MCF 10A (cell line): ENCODE results near the gene PNPLA7. TPM values are rescaled to one million over a fixed set of nuclear protein-coding genes. Genes with fewer than 3 reads are reported as not detected.
"Not testable (repeated sequence)": the region's sequence is repeated elsewhere in the genome, so short reads cannot be mapped to it uniquely, and the experiment has no call there.

ENCODE experiments used
- Bru-seq: library from RNA; stranded (reverse); fragments of 400-500 nt; gene quantifications from one replicate; lab custom pipeline; 2021; lab: Mats Ljungman, UMichigan
- BruChase-seq, 2 experiments: library from RNA; stranded (reverse); fragments of 400-500 nt; gene quantifications; one replicate each; lab custom pipeline; 2021; lab: Mats Ljungman, UMichigan
- BruUV-seq: library from RNA; stranded (reverse); fragments of 400-500 nt; replicated peaks from 2 replicates; lab custom pipeline; 2021; lab: Mats Ljungman, UMichigan
- CTCF ChIA-PET: fragments of 300-600 bp; sonication (Branson Sonifier 250); formaldehyde crosslinking; extraction: SDS; loops from one replicate; lab custom pipeline; 2021; ENCODE audit warnings: antibody characterized with exemption, inconsistent platforms; lab: Yijun Ruan, JAX
- POLR2A ChIA-PET: fragments of 300-600, 350-650 bp; sonication (Branson Sonifier 250); formaldehyde crosslinking; extraction: SDS; loops from one replicate; lab custom pipeline; 2020; ENCODE audit warnings: antibody characterized with exemption, inconsistent platforms; lab: Yijun Ruan, JAX
- DNase-seq: peaks from one replicate; pipeline ENCODE4 v3.0.0-alpha.2; 2018; ENCODE audit not compliant: unreplicated experiment
- H3K27ac Mint-ChIP-seq: one replicate; pipeline ENCODE4 v1.8.0; 2022; ENCODE audit warnings: mild to moderate bottlenecking, low read depth, mixed read lengths; ENCODE audit not compliant: unreplicated experiment
- H3K27me3 Mint-ChIP-seq: one replicate; pipeline ENCODE4 v1.8.0; 2022; ENCODE audit warnings: mixed read lengths; ENCODE audit not compliant: insufficient read depth, unreplicated experiment
- H3K36me3 Mint-ChIP-seq: one replicate; pipeline ENCODE4 v1.8.0; 2022; ENCODE audit warnings: mild to moderate bottlenecking, moderate library complexity, mixed read lengths; ENCODE audit not compliant: insufficient read depth, unreplicated experiment
- H3K4me1 Mint-ChIP-seq: one replicate; pipeline ENCODE4 v1.8.0; 2022; ENCODE audit warnings: mixed read lengths; ENCODE audit not compliant: insufficient read depth, unreplicated experiment
- H3K4me3 Mint-ChIP-seq: one replicate; pipeline ENCODE4 v1.8.0; 2022; ENCODE audit warnings: mild to moderate bottlenecking, moderate library complexity, mixed read lengths; ENCODE audit not compliant: unreplicated experiment
- H3K9me3 Mint-ChIP-seq: one replicate; pipeline ENCODE4 v1.8.0; 2022; ENCODE audit warnings: mixed read lengths; ENCODE audit not compliant: unreplicated experiment
- CTCF ChIP-seq: fragments of 200-600 bp; IDR thresholded peaks from one replicate; pipeline ENCODE4 v1.8.0; 2022; ENCODE audit warnings: antibody characterized with exemption, mild to moderate bottlenecking; ENCODE audit not compliant: unreplicated experiment
- intact Hi-C: fragments of 100-400 bp; cut with micrococcal nuclease; formaldehyde crosslinking; loops from 2 replicates; pipeline ENCODE4 v1.14.1; 2022
- long read RNA-seq: library from polyadenylated mRNA; stranded (forward); transcript quantifications from one replicate; pipeline ENCODE4 v2.0.0, GENCODE V29; 2022
- total RNA-seq: library from RNA; stranded (reverse); gene quantifications from 2 replicates; pipeline ENCODE4 v1.2.3, GENCODE V29; 2022

PNPLA7 gene
- total RNA-seq (0.86 and 1.2 TPM in 2 replicates), Bru-seq, nascent RNA (percentile 21 among the genes with signal in this experiment), BruChase-seq, experiment 1, labeled RNA remaining after a 6-hour chase (percentile 43 among the genes with signal in this experiment), BruChase-seq, experiment 2, labeled RNA remaining after a 2-hour chase (percentile 29 among the genes with signal in this experiment)
- long read RNA-seq: 0 reads

- TF ChIP-seq CTCF: no peak
- H3K36me3 Mint-ChIP-seq: peaks cover 13% of the 10 kb centered on the region
- POLR2A ChIA-PET: interaction anchor here (0.6 to 1.8 kb wide), 13 partner anchors 16 to 309 kb away, joined by 3 to 8 read pairs (median 3); partner anchors contain the start of genes EHMT1 and TUBB4B
- no peaks in the 10 kb centered on the region for H3K27me3 Mint-ChIP-seq
- peak within 1 kb of the TSS; percentile 78 for H3K4me3 Mint-ChIP-seq
- CTCF ChIA-PET: no interaction called here
- peaks cover 5% of the 10 kb centered on the region for H3K4me1 Mint-ChIP-seq
- H3K27ac Mint-ChIP-seq: peak within 1 kb of the TSS; percentile 69
- intact Hi-C loops: loop anchor here (10.0 kb wide), 1 partner anchor 65 kb away; the partner anchor contains the start of gene EHMT1
- H3K9me3 Mint-ChIP-seq: no peaks in the 10 kb centered on the region
- no TSS peak for BruUV-seq
- peak; percentile 83 for DNase-seq
Measured at GRCh38 chr9:137550231-137550621, at the start of gene PNPLA7. Gene PNPLA7, minus strand, starts transcription at chr9:137550402. Its CDS starts 205 bp downstream, at chr9:137550197.

GRCh38 chr9:137598943-137599342 lies 48.7 kb upstream of the PNPLA7 start:
- intact Hi-C loops: no loop called here
- CTCF ChIA-PET: no interaction called here
- Mint-ChIP-seq H3K4me1 (peaks cover 12% of the 10 kb centered on the region), H3K27ac (no peak overlapping the region), H3K27me3 (no peaks in the 10 kb centered on the region), H3K36me3 (no peaks in the 10 kb centered on the region), H3K9me3 (no peaks in the 10 kb centered on the region), H3K4me3 (no peak overlapping the region)
- POLR2A ChIA-PET: no interaction called here
- no peak for DNase-seq
- no peak for TF ChIP-seq CTCF
- no TSS peak for BruUV-seq

GRCh38 chr9:137596577-137596976 lies 46.4 kb upstream of the PNPLA7 start:
- H3K4me1 Mint-ChIP-seq, BruUV-seq, H3K27me3 Mint-ChIP-seq, H3K4me3 Mint-ChIP-seq, intact Hi-C loops, H3K9me3 Mint-ChIP-seq, H3K36me3 Mint-ChIP-seq, DNase-seq, H3K27ac Mint-ChIP-seq: not testable (repeated sequence)
- ChIA-PET CTCF (interaction anchor here (0.7 kb wide), 1 partner anchor 61 kb away, joined by 3 read pairs; no protein-coding TSS in a partner anchor), POLR2A (interaction anchor here (0.5 to 0.7 kb wide), 2 partner anchors 23 to 68 kb away, joined by 3 read pairs; partner anchors contain the start of gene EHMT1)

- H3K4me1 Mint-ChIP-seq: peaks cover under 1% of the 10 kb centered on the region
- H3K4me3 Mint-ChIP-seq: no peak overlapping the region
- intact Hi-C loops: no loop called here
- H3K27ac Mint-ChIP-seq: no peak overlapping the region
- no TSS peak for BruUV-seq
- H3K9me3 Mint-ChIP-seq: no peaks in the 10 kb centered on the region
- CTCF ChIA-PET: interaction anchor here (0.6 to 1.7 kb wide), 2 partner anchors 14 to 22 kb away, joined by 3 read pairs; no protein-coding TSS in a partner anchor
- H3K27me3 Mint-ChIP-seq: no peaks in the 10 kb centered on the region
- no peak for DNase-seq
- peaks cover 7% of the 10 kb centered on the region for H3K36me3 Mint-ChIP-seq
- TF ChIP-seq CTCF: no peak
- POLR2A ChIA-PET: interaction anchor here (1.1 to 1.8 kb wide), 2 partner anchors 10 to 15 kb away, joined by 3 to 5 read pairs; partner anchors contain the start of gene DPH7
Measured at GRCh38 chr9:137593176-137593575, 43.0 kb upstream of the PNPLA7 start.
